Heart left ventricle (tissue), 13 donors: Measurements from ENCODE around the gene ZBTB20.

Experiments used
- POLR2A ChIP-seq, 2 donors: fragments of 450-650 bp; IDR thresholded peaks; one replicate each; pipeline ENCODE4 v1.6.1; 2017; ENCODE audit warnings: antibody characterized with exemption in 2 of 2, mild to moderate bottlenecking in 2 of 2, moderate library complexity in 2 of 2
- TF ChIP-seq, protein P1 (sequence below), 12 donors: fragments of 200-600 bp; sonication (generic) in 4 of 12; IDR thresholded peaks; one replicate each; pipeline versions ENCODE4 v1.5.0 to v1.8.0; 2018 to 2022; ENCODE audit warnings: antibody characterized with exemption in 12 of 12, mild to moderate bottlenecking in 5 of 12
- donor health status: ischemic (EF 13 %, LVEDD 7.1; RV severe dilation, severe dysfunction).
- donor health status: DM: no; HTN: yes; CAD: no.
- donor health status: DM: no; HTN: no; CAD: no.
- donor health status: ischemic (EF 25% LVEDD 6.9; RV normal size, moderate dysfunction).
- donor health status: ischemic (EF 25% LVEDD 5.7; RV mildly dilated, moderate dysfunction).
- donor health status: ischemic (EF 35%, LVEDD 5.7; RV mildly dilated, moderate dysfunction).
- donor health status: nonischemic (EF 11% LVEDD 7.7; RV severe dilation, severe dysfunction).
- donor health status: DM: yes; HTN: yes; CAD: no.
- donor health status: PGD.
- donor health status: ischemic (EF 29% LVEDD 5.4; RV normal size, mild dysfunction).
- donor health status: nonischemic (EF 23%, LVEDD 6.1; RV moderate dilation, normal function).

- TF ChIP-seq, protein P1, sequence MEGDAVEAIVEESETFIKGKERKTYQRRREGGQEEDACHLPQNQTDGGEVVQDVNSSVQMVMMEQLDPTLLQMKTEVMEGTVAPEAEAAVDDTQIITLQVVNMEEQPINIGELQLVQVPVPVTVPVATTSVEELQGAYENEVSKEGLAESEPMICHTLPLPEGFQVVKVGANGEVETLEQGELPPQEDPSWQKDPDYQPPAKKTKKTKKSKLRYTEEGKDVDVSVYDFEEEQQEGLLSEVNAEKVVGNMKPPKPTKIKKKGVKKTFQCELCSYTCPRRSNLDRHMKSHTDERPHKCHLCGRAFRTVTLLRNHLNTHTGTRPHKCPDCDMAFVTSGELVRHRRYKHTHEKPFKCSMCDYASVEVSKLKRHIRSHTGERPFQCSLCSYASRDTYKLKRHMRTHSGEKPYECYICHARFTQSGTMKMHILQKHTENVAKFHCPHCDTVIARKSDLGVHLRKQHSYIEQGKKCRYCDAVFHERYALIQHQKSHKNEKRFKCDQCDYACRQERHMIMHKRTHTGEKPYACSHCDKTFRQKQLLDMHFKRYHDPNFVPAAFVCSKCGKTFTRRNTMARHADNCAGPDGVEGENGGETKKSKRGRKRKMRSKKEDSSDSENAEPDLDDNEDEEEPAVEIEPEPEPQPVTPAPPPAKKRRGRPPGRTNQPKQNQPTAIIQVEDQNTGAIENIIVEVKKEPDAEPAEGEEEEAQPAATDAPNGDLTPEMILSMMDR (IDR thresholded peaks at IDR 0.05): peak in 3 of 12 donors; percentile 10 to 39 (median 32)
- TF ChIP-seq POLR2A (IDR thresholded peaks at IDR 0.05): no peak
Observed at GRCh38 chr3:114411811-114412803, 735.0 kb downstream of the ZBTB20 start.
